ENCODE results near the gene JAM3.
A peak's percentile ranks its signal among the peaks of the same experiment; 100 is the strongest.

JAM3 gene

DNA sequence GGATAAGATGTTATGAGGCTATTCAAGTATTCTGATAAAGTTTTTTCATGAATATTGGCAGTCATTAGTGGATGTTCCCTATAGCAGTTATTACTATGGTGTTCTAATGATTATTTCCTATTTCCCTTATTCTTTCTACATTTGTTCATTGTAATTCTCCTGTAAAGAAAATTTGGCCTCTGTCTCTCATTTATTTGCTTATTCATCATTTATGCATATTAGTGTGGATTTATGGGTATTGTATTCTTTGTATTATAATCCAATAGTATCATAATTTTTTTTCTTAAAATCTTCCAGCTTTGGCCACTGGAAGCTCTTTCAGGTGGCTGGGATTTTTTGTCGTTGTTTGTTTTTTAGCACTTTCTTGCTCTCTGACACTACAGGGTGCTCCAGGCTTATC is 47.3 kb downstream of the JAM3 start:
- no peak for ATAC-seq
- TF ChIP-seq ZFP30 (CRISPR knock-in tag; IDR thresholded peaks at IDR 0.05) (no peak), TCF4 (CRISPR knock-in tag; IDR thresholded peaks at IDR 0.05; ENCODE audit: borderline replicate concordance) (no peak), ISL1 (CRISPR knock-in tag; IDR thresholded peaks at IDR 0.05) (no peak), ARNTL (CRISPR knock-in tag; IDR thresholded peaks at IDR 0.05; ENCODE audit: borderline replicate concordance, low read depth) (no peak), GLIS3 (CRISPR knock-in tag; IDR thresholded peaks at IDR 0.05) (no peak), PPARA (CRISPR knock-in tag; IDR thresholded peaks at IDR 0.05; ENCODE audit: borderline replicate concordance) (no peak), CSDC2 (CRISPR knock-in tag; IDR thresholded peaks at IDR 0.05) (no peak), BACH2 (CRISPR knock-in tag; IDR thresholded peaks at IDR 0.05; ENCODE audit: borderline replicate concordance) (no peak), OSR1 (CRISPR knock-in tag; IDR thresholded peaks at IDR 0.05) (no peak), RARB (CRISPR knock-in tag; IDR thresholded peaks at IDR 0.05) (no peak), TOX (CRISPR knock-in tag; IDR thresholded peaks at IDR 0.05; ENCODE audit: borderline replicate concordance) (no peak), PATZ1 (CRISPR knock-in tag; IDR thresholded peaks at IDR 0.05; ENCODE audit: borderline replicate concordance) (no peak)

DNA sequence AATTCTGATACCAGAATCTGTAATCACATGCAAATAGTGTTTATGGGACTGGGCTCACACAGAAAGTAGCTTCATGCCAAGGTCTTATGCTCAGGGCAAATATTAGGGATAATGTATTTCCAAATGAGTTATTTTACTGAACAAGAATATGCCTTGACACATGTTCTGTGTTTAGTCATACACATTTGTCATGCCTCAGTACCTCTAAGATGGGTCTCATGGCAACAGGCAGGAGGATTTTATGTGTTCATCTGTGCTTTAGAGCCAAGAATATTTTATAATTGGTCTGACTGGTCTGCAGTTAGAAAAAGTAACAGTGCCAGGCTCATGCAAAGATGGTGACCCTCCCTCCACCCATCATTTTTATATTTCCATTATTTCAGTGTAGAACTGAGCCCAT is 49.1 kb downstream of the JAM3 start:
- TF ChIP-seq SNAI2 (CRISPR knock-in tag; IDR thresholded peaks at IDR 0.05) (no peak), OSR1 (CRISPR knock-in tag; IDR thresholded peaks at IDR 0.05) (no peak)

DNA sequence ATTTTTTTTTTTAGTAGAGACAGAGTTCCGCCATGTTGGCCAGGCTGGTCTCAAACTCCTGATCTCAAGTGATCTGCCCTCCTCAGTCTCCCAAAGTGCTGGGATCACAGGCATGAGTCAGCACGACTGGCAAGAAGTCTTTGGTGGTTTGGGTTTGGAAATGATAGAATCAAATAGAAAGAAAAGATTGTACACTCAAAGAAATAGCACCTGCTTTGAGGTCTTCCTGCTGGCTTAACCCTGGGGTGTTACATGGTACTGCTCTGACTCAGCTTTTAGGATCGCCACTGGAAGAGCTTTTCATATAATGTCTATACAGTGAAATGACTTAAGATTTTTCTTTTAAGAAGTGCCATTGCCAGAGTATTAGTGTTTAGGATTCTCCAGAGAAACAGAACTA is 50.2 kb downstream of the JAM3 start:
- TF ChIP-seq ZFP3 (CRISPR knock-in tag; IDR thresholded peaks at IDR 0.05), result no peak
- TF ChIP-seq ZNF565 (CRISPR knock-in tag; conservative IDR thresholded peaks at IDR 0.05; ENCODE audit: low read depth), result no peak
- TF ChIP-seq GLIS3 (CRISPR knock-in tag; IDR thresholded peaks at IDR 0.05), result no peak
- peak; percentile 48 for ATAC-seq

More for the DNA sequence above, 49.1 kb downstream of the JAM3 start:
- no peak for ATAC-seq

- ATAC-seq, result peak; percentile 79
- TF ChIP-seq SNAI2 (CRISPR knock-in tag; IDR thresholded peaks at IDR 0.05) (no peak), ZNF565 (CRISPR knock-in tag; conservative IDR thresholded peaks at IDR 0.05; ENCODE audit: low read depth) (no peak), ZC3H10 (CRISPR knock-in tag; IDR thresholded peaks at IDR 0.05) (no peak), ARNTL (CRISPR knock-in tag; IDR thresholded peaks at IDR 0.05; ENCODE audit: borderline replicate concordance, low read depth) (no peak), TOX (CRISPR knock-in tag; IDR thresholded peaks at IDR 0.05; ENCODE audit: borderline replicate concordance) (no peak), TCF4 (CRISPR knock-in tag; IDR thresholded peaks at IDR 0.05; ENCODE audit: borderline replicate concordance) (no peak)
Observed at GRCh38 chr11:134120143-134120850, 51.4 kb downstream of the JAM3 start.

DNA sequence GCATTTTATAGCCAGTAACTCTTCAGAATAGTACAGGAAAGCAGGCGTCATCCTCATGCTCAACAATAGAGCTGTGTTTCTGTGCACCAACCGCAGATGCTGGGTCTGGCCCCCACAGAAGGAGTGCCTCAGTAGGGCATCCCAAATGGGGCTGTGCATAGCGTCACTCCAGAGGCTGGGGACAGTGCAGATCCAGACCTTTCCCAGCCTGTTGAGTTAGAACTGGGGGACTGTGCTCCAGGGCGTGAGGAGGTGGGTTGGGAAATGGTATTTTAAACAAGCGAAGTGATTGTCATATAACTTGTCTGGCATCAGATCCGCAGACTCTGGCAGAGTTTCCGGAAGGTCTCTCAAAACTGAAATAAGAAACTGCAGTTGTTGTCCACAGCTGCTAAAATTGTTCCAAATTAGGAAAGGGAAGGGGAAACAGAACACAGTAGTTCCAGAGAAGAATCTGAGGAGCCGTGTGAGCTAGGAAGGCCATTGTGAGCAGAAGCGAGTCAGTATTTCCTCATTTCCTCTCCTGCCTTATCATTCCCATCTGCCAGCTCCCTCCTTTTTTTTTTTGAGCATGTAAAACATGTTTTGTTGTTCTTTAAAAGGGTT is 52.2 kb downstream of the JAM3 start:
- peak; percentile 46 for ATAC-seq
- TF ChIP-seq PPARA (CRISPR knock-in tag; IDR thresholded peaks at IDR 0.05; ENCODE audit: borderline replicate concordance) (no peak), RARB (CRISPR knock-in tag; IDR thresholded peaks at IDR 0.05) (no peak)

- ATAC-seq, result peak; percentile 50
- 0 out of 2 replicates have a peak, but pooled peaks have one; percentile 21 for TF ChIP-seq ZFP3 (CRISPR knock-in tag; IDR thresholded peaks at IDR 0.05)
- TF ChIP-seq TCF4 (CRISPR knock-in tag; IDR thresholded peaks at IDR 0.05; ENCODE audit: borderline replicate concordance), result no peak
Observed at GRCh38 chr11:134124660-134125451, 56.0 kb downstream of the JAM3 start.

DNA sequence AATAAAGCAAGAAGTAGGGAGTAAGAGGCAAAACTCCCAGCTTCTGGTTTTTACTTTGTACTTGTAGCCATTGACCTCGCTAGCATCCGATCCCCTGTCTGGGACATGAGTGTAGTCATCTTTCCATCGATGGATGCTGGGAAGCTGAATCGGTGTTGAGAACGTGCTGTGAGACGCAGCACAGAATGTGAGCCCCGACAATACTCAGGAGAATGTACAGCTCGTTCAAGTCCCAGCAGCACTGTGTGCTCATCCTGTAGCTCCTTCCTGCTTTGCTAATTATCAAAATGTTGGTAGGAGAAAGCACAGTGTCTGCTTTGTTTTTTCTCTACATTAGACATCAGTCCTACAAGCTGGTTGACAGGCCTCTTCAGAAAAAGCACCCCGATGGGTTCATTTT is 56.6 kb downstream of the JAM3 start:
- peak; percentile 29 for ATAC-seq

More for the DNA sequence above, 56.6 kb downstream of the JAM3 start:
- TF ChIP-seq ZNF8 (CRISPR knock-in tag; IDR thresholded peaks at IDR 0.05), result no peak
- TF ChIP-seq BACH2 (CRISPR knock-in tag; IDR thresholded peaks at IDR 0.05; ENCODE audit: borderline replicate concordance), result no peak
- no peak for TF ChIP-seq TOX (CRISPR knock-in tag; IDR thresholded peaks at IDR 0.05; ENCODE audit: borderline replicate concordance)
